Thymus (tissue), 11 donors: Measurements from ENCODE around the gene ACP5. TPM values are rescaled to one million over a fixed set of nuclear protein-coding genes. Genes with fewer than 3 reads are reported as not detected.
"Not testable (repeated sequence)": the region's sequence is repeated elsewhere in the genome, so short reads cannot be mapped to it uniquely, and the experiment has no call there.

Experiments used
- DNase-seq, 9 donors: peaks; one replicate each; pipeline ENCODE4 v3.0.0-alpha.2; 2013; ENCODE audit warnings: low spot score in 9 of 9, low read depth in 6 of 9, missing footprints in 1 of 9
- H3K27ac ChIP-seq, 2 donors: one replicate each; pipeline ENCODE4 v1.5.1; 2013; ENCODE audit warnings: control low read depth in 1 of 2, low read depth in 1 of 2, low read length in 1 of 2, mild to moderate bottlenecking in 1 of 2, moderate library complexity in 1 of 2
- H3K27me3 ChIP-seq, 2 donors: one replicate each; pipeline ENCODE4 v1.5.1; 2013; ENCODE audit warnings: low read length in 1 of 2; ENCODE audit not compliant: control insufficient read depth in 2 of 2, insufficient read depth in 1 of 2
- H3K36me3 ChIP-seq, 2 donors: one replicate each; pipeline ENCODE4 v1.5.1; 2013; ENCODE audit warnings: low read length in 1 of 2, mild to moderate bottlenecking in 1 of 2, moderate library complexity in 1 of 2; ENCODE audit not compliant: control insufficient read depth in 2 of 2, insufficient read depth in 2 of 2
- H3K4me1 ChIP-seq, 2 donors: one replicate each; pipeline ENCODE4 v1.5.1; 2013; ENCODE audit warnings: low read length in 2 of 2; ENCODE audit not compliant: control insufficient read depth in 2 of 2, insufficient read depth in 2 of 2
- H3K4me3 ChIP-seq, 2 donors: one replicate each; pipeline ENCODE4 v1.5.1; 2013; ENCODE audit warnings: low read length in 2 of 2, control low read depth in 1 of 2, mild to moderate bottlenecking in 1 of 2
- H3K9me3 ChIP-seq, 2 donors: one replicate each; pipeline ENCODE4 v1.5.1; 2013; ENCODE audit warnings: low read length in 1 of 2, mild to moderate bottlenecking in 1 of 2; ENCODE audit not compliant: control insufficient read depth in 2 of 2, insufficient read depth in 1 of 2
- WGBS: extraction: QIAGEN DNeasy Blood & Tissue Kit; methylation state at CpG from one replicate; pipeline ENCODE4 v1.1.7; 2013; 5-methylcytosine and 5-hydroxymethylcytosine counted together
- polyA plus RNA-seq: library from polyadenylated mRNA; stranded (reverse); fragments of 200-250 nt; gene quantifications from one replicate; pipeline ENCODE4 v1.2.3, GENCODE V29; 2013
- total RNA-seq: library from RNA; stranded (reverse); fragments of 120-200 nt; gene quantifications from one replicate; pipeline ENCODE4 v1.2.4, GENCODE V29; 2013
- donor health status: healthy.

Gene ACP5
- total and polyA plus RNA-seq, 2 donors, result 34.4 to 48.2 TPM

DNA sequence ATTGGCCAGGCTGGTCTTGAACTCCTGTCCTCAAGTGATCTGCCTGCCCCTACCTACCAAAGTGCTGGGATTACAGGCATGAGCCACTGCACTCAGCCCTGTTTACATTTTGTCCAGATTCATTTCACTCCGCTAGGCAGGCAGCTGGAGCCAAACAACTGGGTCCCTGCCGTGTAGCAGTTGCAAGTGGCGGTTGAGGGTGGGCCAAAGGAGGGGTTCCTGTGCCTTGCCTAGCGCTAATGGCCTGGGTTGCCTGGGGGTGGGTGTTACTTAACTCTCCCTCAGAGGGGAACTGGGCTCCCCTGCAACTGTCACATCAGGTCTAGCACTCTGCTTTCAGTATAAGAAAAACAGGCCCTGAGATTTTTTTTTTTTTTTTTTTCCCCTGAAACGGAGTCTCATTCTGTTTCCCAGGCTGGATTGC is 7.4 kb downstream of the ACP5 start:
- Histone ChIP-seq H3K4me3 (no peak overlapping the region), H3K9me3 (no peaks in the 10 kb centered on the region), H3K4me1 (peaks cover 0 to 25% of the 10 kb centered on the region in 2 donors), H3K27ac (peak overlapping the region in 1 of 2 donors; percentile 62), H3K36me3 (peaks cover 0 to 4% of the 10 kb centered on the region in 2 donors), H3K27me3 (no peaks in the 10 kb centered on the region)
- 22% methylated on average over 5 of the region's 5 CpGs for WGBS
- peak in 2 of 9 donors; percentile 37 to 72 for DNase-seq

DNA sequence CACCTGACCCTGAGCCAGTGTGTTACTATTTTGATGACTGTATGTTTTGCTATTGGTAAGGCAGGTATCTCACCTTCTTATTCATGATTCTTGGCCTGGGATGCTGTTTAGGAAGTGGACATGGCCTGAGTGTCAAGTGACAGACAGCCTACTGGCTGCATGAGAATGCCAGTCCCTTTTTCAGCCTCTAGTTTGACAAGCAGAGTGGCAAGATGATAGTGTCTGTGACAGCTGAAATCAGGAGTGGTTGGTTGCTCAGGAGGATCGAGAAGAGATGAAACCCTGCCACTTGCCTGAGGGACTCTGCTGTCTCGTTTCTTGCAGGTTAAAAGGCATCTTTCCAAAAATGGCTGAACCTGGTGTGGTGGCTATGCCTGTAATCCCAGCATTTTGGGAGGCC is 11.3 kb downstream of the ACP5 start:
- WGBS, result 95% methylated on average over 2 of the region's 2 CpGs
- no peak overlapping the region for H3K4me3 ChIP-seq
- DNase-seq, result no peak
- H3K4me1 ChIP-seq, result peaks cover 0 to 25% of the 10 kb centered on the region in 2 donors
- H3K9me3 ChIP-seq, result no peaks in the 10 kb centered on the region
- H3K27me3 ChIP-seq, result no peaks in the 10 kb centered on the region
- H3K36me3 ChIP-seq, result no peaks in the 10 kb centered on the region
- H3K27ac ChIP-seq, result no peak overlapping the region

DNA sequence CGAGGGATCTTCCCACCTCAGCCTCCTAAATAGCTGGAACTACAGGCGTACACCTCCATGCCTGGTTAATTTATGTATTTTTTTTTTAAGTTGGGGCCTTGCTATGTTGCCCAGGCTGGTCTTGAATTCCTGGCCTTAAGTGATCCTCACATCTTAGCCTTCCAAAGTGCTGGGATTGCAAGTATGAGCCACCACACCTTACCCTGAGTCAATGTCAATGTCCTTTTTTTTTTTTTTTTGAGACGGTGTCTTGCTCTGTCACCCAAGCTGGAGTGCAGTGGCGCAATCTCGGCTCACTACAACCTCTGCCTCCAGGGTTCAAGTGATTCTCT is 11.8 kb downstream of the ACP5 start:
- 97% methylated on average over 5 of the region's 5 CpGs for WGBS
- H3K4me3 ChIP-seq, H3K27ac ChIP-seq, H3K27me3 ChIP-seq, H3K9me3 ChIP-seq, DNase-seq, H3K36me3 ChIP-seq: not testable (repeated sequence)
- peaks cover 1 to 27% of the 10 kb centered on the region in 2 donors for H3K4me1 ChIP-seq

DNA sequence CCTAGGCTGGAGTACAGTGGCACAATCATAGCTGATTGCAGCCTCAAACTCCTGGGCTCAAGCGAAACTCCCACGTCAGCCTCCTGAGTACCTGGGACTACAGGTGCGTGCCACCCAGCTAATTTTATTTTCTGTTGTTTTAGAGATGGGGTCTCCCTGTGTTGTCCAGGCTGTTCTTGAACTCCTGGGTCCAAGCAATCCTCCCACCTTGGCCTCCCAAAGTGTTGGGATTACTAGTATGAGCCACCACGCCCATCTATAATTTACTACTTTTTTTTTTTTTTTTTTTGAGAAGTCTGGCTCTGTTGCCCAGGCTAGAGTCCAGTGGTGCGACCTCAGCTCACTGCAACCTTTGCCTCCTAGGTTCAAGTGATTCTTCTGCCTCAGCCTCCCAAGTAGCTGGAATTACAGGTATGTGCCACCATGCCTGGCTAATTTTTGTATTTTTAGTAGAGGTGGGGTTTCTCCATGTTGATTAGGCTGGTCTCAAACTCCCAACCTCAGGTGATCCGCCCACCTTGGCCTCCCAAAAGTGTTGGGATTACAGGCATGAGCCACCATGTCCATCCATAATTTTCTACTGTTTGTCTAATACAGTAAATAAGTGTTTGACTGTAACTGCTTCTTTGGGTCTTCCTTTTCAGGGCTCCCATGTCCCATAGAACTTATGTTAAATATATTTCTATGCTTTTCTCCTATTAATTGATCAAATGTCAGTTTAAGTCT is 13.2 kb downstream of the ACP5 start:
- H3K27ac ChIP-seq, H3K4me3 ChIP-seq, H3K36me3 ChIP-seq, H3K27me3 ChIP-seq, H3K9me3 ChIP-seq, DNase-seq: not testable (repeated sequence)
- peaks cover 7 to 25% of the 10 kb centered on the region in 2 donors for H3K4me1 ChIP-seq
- 98% methylated on average over 6 of the region's 6 CpGs for WGBS

DNA sequence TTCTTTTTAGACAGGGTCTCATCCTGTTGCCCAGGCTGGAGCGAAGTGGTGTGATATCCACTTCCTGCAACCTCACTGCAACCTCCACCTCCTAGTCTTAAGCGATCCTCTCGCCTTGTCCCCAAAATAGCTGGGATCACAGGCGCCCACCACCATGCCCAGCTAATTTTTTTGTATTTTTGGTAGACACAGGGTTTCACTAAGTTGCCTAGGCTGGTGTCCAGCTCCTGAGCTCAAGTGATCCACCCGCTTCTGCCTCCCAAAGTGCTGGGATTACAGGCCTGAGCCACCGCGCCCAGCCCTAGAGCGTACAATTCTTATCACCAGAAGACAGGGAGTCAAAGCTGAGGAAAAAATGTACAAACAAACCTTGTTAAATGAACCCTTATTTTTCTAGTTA is 13.9 kb downstream of the ACP5 start:
- Histone ChIP-seq H3K9me3 (no peaks in the 10 kb centered on the region), H3K27ac (no peak overlapping the region), H3K27me3 (no peaks in the 10 kb centered on the region), H3K4me1 (peaks cover 8 to 23% of the 10 kb centered on the region in 2 donors), H3K36me3 (no peaks in the 10 kb centered on the region), H3K4me3 (no peak overlapping the region)
- no peak for DNase-seq
- 96% methylated on average over 8 of the region's 8 CpGs for WGBS

DNA sequence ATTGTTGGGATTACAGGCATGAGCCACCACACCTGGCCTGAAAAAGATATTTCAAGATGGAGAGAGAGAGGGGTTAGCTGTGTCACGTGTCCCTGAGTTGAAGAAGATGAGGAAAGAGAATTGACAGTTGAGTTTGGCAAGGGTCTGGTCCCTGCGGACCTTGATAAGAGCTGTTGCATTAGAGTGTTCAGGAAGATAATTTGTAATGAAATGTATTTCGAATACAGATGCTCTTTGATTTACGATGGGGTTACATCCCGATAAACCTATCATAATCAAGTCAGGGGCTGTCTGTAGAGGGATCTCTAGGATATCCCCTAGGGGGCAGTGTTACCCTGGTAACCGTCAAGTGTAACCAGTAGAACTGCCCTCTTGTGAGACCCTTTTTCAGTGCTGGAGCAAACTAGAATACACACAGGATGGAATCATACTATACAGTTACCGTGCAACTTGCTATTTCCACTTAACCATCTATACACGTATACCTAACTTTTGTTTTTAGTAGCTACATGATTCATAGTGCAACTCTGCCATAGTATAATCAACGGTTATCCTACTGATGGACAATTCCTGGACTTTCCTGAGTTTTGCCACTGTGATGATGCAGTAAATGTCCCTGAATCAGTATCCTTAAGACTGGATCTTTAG is 16.9 kb downstream of the ACP5 start:
- H3K4me1 ChIP-seq, result peaks cover 16 to 28% of the 10 kb centered on the region in 2 donors
- 15% methylated on average over 9 of the region's 9 CpGs for WGBS
- peak in 8 of 9 donors; percentile 68 to 90 (median 74) for DNase-seq
- H3K4me3 ChIP-seq, result no peak overlapping the region
- H3K9me3 ChIP-seq, result no peaks in the 10 kb centered on the region
- peak overlapping the region in 1 of 2 donors; percentile 57 for H3K27ac ChIP-seq
- H3K27me3 ChIP-seq, result no peaks in the 10 kb centered on the region
- peaks cover 0 to 3% of the 10 kb centered on the region in 2 donors for H3K36me3 ChIP-seq

DNA sequence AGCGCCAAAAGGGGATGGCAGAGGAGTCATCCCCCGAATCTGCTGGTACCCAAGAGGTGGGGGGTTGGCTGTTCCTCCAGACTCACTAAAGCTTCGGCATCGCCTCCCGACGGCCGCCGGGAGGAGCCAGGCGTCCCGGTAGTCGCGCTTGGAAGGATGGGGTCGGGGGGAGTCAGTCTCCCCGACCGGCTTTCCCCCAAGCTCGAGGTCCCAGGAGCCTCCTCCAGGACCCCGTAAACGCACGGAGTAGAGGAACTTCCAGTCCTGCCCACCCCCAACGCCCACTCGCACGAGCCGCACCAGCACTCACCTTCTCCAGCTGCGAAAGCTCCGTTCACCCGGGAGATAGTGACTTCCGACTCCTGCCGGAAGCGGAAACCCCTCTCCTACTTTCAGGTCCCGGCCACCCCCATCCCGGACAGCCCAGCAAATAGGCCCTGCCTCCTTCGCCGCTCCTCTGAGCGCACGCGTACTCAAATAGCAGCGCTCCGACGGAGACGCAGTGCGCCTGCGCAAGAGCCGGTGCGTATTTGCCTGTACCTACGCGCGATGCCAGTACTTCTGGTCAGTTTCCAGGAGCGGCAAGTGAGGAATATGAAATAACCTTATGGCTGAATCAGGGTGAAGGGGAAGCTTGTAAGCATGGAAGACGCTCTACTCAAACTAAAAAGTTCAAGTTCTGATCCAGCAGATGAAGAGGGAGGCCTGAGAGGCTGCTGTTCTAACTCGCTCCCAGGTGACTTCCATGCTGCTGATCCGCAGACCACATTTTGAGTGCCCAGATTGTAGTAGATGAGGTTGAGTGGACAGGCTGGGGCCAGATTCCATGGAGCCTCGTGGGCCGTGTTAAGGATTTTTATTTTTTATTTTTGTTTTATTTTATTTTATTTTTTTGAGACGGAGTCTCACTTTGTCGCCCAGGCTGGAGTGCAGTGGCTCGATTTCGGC is 18.3 kb downstream of the ACP5 start, which contains the start of gene ELOF1:
ELOF1 (minus strand) TSS at position 350 of the 948 bp plus-strand sequence. CDS start 4,883 bp downstream, outside the sequence.
- Histone ChIP-seq H3K4me1 (peaks cover 16 to 34% of the 10 kb centered on the region in 2 donors), H3K27me3 (no peaks in the 10 kb centered on the region), H3K36me3 (peaks cover 2 to 11% of the 10 kb centered on the region in 2 donors), H3K9me3 (no peaks in the 10 kb centered on the region), H3K4me3 (peak within 1 kb of the TSS; percentile 52 to 88), H3K27ac (peak within 1 kb of the TSS; percentile 19 to 83)
- 3% methylated on average over 57 of the region's 57 CpGs for WGBS
- DNase-seq, result peak; percentile 93 to 98 (median 96)

DNA sequence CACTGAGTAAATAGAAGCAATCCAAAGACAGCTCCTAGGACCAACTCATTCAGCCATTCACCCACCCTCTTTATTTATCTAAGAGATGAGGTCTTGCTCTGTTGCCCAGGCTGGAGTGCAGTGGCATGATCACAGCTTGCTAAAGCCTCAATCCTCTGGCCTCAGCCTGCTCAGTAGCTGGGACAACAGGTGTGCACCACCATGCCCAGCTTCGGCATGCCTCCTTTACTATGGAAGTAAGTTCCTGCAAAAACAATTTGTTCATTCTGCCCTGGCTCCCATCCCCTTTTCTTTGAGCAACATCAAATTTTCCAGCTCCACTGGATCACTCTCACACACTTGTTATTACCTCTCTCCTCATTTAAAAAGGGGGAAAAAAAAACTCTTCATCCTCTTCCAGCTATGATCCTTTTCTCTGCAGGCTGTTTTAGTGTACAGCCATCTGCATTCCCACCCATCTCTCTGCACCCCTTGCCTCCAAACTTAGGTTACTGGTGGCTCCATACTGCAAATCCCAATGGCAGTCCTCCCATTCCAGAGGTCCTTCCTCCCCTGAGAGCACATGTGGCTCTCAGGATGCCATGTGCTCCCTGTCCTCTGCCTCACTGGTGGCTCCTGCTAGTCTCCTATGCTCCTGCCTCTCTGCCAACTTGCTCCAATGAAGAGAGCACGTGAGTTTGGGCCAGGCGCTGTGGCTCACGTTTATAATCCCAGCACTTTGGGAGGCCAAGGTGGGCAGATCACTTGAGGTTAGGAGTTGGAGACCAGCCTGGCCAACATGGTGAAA is 20.6 kb downstream of the ACP5 start:
- Histone ChIP-seq H3K27ac (no peak overlapping the region), H3K4me3 (no peak overlapping the region), H3K27me3 (no peaks in the 10 kb centered on the region), H3K4me1 (peaks cover 19 to 57% of the 10 kb centered on the region in 2 donors), H3K36me3 (peaks cover 24 to 33% of the 10 kb centered on the region in 2 donors), H3K9me3 (peaks cover 0 to 12% of the 10 kb centered on the region in 2 donors)
- DNase-seq, result no peak
- WGBS, result 95% methylated on average over 4 of the region's 4 CpGs
